WERI-Rb-1 (cell line): Measurements from ENCODE around the gene ACRBP.

Experiments
- DNase-seq: peaks from one replicate; pipeline ENCODE4 v3.0.0-alpha.2; 2020
- H3K27ac ChIP-seq: fragments of 250-450 bp; sonication (Bioruptor Pico); 2 replicates; pipeline ENCODE4 v1.5.1; 2020; ENCODE audit warnings: mild to moderate bottlenecking, moderate library complexity
- H3K27me3 ChIP-seq: fragments of 250-450 bp; sonication (Bioruptor Pico); 2 replicates; pipeline ENCODE4 v1.5.1; 2021; ENCODE audit warnings: mild to moderate bottlenecking, low read depth, moderate library complexity; ENCODE audit not compliant: insufficient read depth, severe bottlenecking
- H3K36me3 ChIP-seq: fragments of 250-450 bp; sonication (Bioruptor Pico); 2 replicates; pipeline ENCODE4 v1.5.1; 2020; ENCODE audit warnings: mild to moderate bottlenecking, moderate library complexity
- H3K4me3 ChIP-seq: 2 replicates; pipeline ENCODE4 v1.5.1; 2011; ENCODE audit warnings: low read depth, mild to moderate bottlenecking, control low read depth, low read length
- H3K9me3 ChIP-seq: fragments of 250-450 bp; sonication (Bioruptor Pico); 2 replicates; pipeline ENCODE4 v1.5.1; 2021; ENCODE audit warnings: mild to moderate bottlenecking, moderate library complexity; ENCODE audit not compliant: severe bottlenecking
- TF ChIP-seq, protein P1 (sequence below): IDR thresholded peaks from 2 replicates; pipeline ENCODE4 v1.5.1; 2011; ENCODE audit warnings: low read depth, mild to moderate bottlenecking, control low read depth, inconsistent platforms, low read length

ACRBP gene

DNA sequence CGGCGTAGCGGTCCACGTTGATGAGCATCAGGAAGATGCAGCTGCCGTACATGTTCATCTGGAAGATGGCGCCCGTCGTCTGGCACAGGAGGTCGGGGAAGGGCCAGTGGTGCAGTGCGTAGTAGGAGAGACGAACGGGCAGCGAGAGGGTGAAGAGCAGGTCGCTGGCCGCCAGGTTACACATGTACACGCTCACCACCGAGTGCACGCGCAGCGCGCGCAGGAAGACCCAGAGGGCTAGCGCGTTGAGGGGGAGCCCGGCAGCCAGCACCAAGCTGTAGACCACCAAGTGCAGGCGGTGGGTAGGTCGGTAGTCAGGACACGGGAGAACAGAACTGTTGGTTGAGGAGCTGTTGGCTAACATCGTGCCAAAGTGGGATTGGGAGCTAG lies 26.4 kb downstream of the ACRBP start:
- Histone ChIP-seq H3K27ac (no peak overlapping the region), H3K36me3 (no peaks in the 10 kb centered on the region), H3K9me3 (no peaks in the 10 kb centered on the region), H3K4me3 (no peak overlapping the region), H3K27me3 (no peaks in the 10 kb centered on the region)
- DNase-seq = no peak
- TF ChIP-seq, protein P1, sequence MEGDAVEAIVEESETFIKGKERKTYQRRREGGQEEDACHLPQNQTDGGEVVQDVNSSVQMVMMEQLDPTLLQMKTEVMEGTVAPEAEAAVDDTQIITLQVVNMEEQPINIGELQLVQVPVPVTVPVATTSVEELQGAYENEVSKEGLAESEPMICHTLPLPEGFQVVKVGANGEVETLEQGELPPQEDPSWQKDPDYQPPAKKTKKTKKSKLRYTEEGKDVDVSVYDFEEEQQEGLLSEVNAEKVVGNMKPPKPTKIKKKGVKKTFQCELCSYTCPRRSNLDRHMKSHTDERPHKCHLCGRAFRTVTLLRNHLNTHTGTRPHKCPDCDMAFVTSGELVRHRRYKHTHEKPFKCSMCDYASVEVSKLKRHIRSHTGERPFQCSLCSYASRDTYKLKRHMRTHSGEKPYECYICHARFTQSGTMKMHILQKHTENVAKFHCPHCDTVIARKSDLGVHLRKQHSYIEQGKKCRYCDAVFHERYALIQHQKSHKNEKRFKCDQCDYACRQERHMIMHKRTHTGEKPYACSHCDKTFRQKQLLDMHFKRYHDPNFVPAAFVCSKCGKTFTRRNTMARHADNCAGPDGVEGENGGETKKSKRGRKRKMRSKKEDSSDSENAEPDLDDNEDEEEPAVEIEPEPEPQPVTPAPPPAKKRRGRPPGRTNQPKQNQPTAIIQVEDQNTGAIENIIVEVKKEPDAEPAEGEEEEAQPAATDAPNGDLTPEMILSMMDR = no peak

- Histone ChIP-seq H3K4me3 (no peak overlapping the region), H3K27ac (no peak overlapping the region), H3K36me3 (no peaks in the 10 kb centered on the region), H3K9me3 (no peaks in the 10 kb centered on the region), H3K27me3 (no peaks in the 10 kb centered on the region)
- DNase-seq = no peak
- TF ChIP-seq, protein P1 = 0 out of 2 replicates have a peak, but pooled peaks have one; percentile 4
These were observed 26.9 kb downstream of the ACRBP start for GRCh38 chr12:6620137-6620884.

DNA sequence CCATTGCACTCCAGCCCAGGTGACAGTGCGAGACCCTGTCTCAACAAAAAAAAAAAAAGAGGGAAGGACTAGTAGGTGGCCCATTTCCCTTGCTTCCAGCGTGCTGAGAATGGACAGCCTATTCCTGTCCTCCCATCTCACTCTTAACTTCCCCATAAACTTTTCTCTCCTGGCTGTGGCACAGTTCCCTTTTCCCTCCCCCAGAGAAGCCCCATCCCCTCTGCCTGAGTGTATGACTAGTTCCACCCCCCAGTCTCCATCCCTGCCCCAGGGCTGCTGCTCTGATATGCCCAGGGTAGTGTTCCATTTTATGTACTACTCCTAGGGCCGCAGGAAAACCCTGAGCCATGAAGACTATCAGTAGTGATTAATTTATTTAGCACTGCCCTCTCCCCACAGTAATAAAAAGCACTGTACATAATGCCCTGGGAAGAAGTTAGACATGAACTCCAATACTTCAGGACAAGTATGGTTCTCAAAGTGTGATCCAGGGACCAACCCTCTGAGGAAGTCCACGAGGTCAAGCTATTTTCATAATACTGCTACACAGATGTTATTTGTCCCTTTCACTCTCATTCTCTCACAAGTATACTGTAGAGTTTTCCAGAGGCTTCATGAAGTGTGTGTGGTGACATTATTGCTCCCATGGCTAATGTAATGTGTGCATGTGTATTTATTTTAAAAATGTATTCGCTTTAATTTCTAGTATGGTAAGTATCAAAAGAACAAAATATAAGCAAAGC lies 28.6 kb downstream of the ACRBP start:
- no peaks in the 10 kb centered on the region for H3K9me3 ChIP-seq
- no peak overlapping the region for H3K4me3 ChIP-seq
- H3K36me3 ChIP-seq = no peaks in the 10 kb centered on the region
- H3K27me3 ChIP-seq = no peaks in the 10 kb centered on the region
- TF ChIP-seq, protein P1 = no peak
- H3K27ac ChIP-seq = no peak overlapping the region
- DNase-seq = no peak

DNA sequence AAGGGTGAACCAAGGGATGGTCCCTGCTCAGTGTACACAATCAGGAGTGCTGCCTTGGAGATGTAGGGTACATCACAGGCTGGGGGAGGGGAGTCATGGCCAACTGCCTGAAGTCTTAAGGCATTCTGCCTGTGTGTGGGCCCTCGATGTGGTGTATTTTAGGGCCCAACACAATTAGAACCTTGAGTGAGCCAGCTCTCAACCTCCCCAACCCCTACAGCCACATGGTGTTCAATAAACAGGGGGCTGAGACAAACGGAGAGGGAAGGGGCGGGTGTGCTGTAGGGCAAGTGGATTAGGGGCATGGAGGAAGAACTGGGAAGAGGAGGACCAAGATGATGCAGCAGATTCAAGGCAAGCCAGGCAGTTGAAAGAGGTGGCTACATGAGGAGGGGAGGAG lies 31.4 kb downstream of the ACRBP start:
- Histone ChIP-seq H3K4me3 (no peak overlapping the region), H3K9me3 (no peaks in the 10 kb centered on the region), H3K27ac (no peak overlapping the region), H3K36me3 (no peaks in the 10 kb centered on the region), H3K27me3 (no peaks in the 10 kb centered on the region)
- TF ChIP-seq, protein P1 = no peak
- DNase-seq = no peak

GRCh38 chr12:6614513-6615172 lies 32.6 kb downstream of the ACRBP start:
- no peaks in the 10 kb centered on the region for H3K9me3 ChIP-seq
- DNase-seq = no peak
- H3K4me3 ChIP-seq = no peak overlapping the region
- TF ChIP-seq, protein P1 = peak; percentile 38; the same call in 1 of the 2 replicates
- H3K36me3 ChIP-seq = no peaks in the 10 kb centered on the region
- no peaks in the 10 kb centered on the region for H3K27me3 ChIP-seq
- H3K27ac ChIP-seq = peak overlapping the region; percentile 90
